Endothelial cell of umbilical vein (primary cell): Measurements from ENCODE around the gene AMOT. TPM values are rescaled to one million over a fixed set of nuclear protein-coding genes. Genes with fewer than 3 reads are reported as not detected.

Source experiments
- BruUV-seq: library from RNA; stranded (reverse); fragments of 400-500 nt; replicated peaks from 2 replicates; lab custom pipeline; 2021; lab: Mats Ljungman, UMichigan
- CTCF ChIA-PET: fragments of 300-600, 350-600 bp; sonication (Branson Sonifier 250); formaldehyde crosslinking; loops from one replicate; lab custom pipeline; 2021; ENCODE audit warnings: antibody characterized with exemption, inconsistent platforms; lab: Charles Lee
- POLR2A ChIA-PET: fragments of 300-600, 350-600 bp; sonication (Branson Sonifier 250); formaldehyde crosslinking; loops from one replicate; lab custom pipeline; 2021; ENCODE audit warnings: antibody characterized with exemption, inconsistent platforms; lab: Charles Lee
- DNase-seq: peaks from one replicate; pipeline ENCODE4 v3.0.0-alpha.2; 2011; ENCODE audit warnings: low read depth, low spot score
- FAIRE-seq: peaks from 2 replicates; lab custom pipeline; 2011; peaks lifted over from hg19 to GRCh38; lab: Jason Lieb, UNC
- H2AFZ ChIP-seq: 2 replicates; pipeline ENCODE4 v1.6.0; 2012; ENCODE audit warnings: low read depth, low read length, control low read depth, inconsistent platforms
- H3K27ac ChIP-seq: 2 replicates; pipeline ENCODE4 v1.5.1; 2011; ENCODE audit warnings: low read depth, mild to moderate bottlenecking, control low read depth, low read length, moderate library complexity; ENCODE audit not compliant: insufficient read depth
- H3K27me3 ChIP-seq, 2 experiments: 2 replicates each; pipeline versions ENCODE4 v1.6.0 to v1.6.1; 2011; ENCODE audit warnings: low read length in 2 of 2, mixed read lengths in 1 of 2; ENCODE audit not compliant: control insufficient read depth in 2 of 2, insufficient read depth in 2 of 2
- H3K36me3 ChIP-seq, 2 experiments: 2 replicates in 1 of 2; 3 replicates in 1 of 2; pipeline ENCODE4 v1.5.1; 2011; ENCODE audit warnings: low read length in 2 of 2, mild to moderate bottlenecking in 1 of 2, moderate library complexity in 1 of 2; ENCODE audit not compliant: control insufficient read depth in 2 of 2, insufficient read depth in 2 of 2; ENCODE audit errors: extremely low read depth in 1 of 2
- H3K4me1 ChIP-seq: 3 replicates; pipeline ENCODE4 v1.5.1; 2011; ENCODE audit warnings: mild to moderate bottlenecking, low read length; ENCODE audit not compliant: control insufficient read depth, insufficient read depth; ENCODE audit errors: extremely low read depth
- H3K4me2 ChIP-seq: 2 replicates; pipeline ENCODE4 v1.6.1; 2011; ENCODE audit warnings: low read length, control low read depth, mixed read lengths; ENCODE audit not compliant: insufficient read depth
- H3K4me3 ChIP-seq, 3 experiments: fragments of 200-600 bp in 1 of 3; sonication (generic), shearing (Covaris generic) in 1 of 3; replicated peaks in 1 of 3; 2 replicates each; pipeline ENCODE4 v1.5.1; 2011 to 2016; ENCODE audit warnings: control low read depth in 3 of 3, low read length in 3 of 3, mild to moderate bottlenecking in 2 of 3, inconsistent platforms in 1 of 3, low read depth in 1 of 3, moderate library complexity in 1 of 3; ENCODE audit not compliant: insufficient read depth in 1 of 3
- H3K79me2 ChIP-seq: 2 replicates; pipeline ENCODE4 v1.6.0; 2012; ENCODE audit warnings: low read length, inconsistent platforms; ENCODE audit not compliant: control insufficient read depth, insufficient read depth
- H3K9ac ChIP-seq: replicated peaks from 2 replicates; pipeline ENCODE3; 2011; ENCODE audit warnings: low read length, control low read depth; ENCODE audit not compliant: insufficient read depth; ENCODE audit errors: extremely low read depth
- H3K9me1 ChIP-seq: replicated peaks from 3 replicates; pipeline ENCODE4 v1.6.0; 2011; ENCODE audit warnings: mild to moderate bottlenecking, low read length; ENCODE audit not compliant: control insufficient read depth, insufficient read depth; ENCODE audit errors: extremely low read depth
- H3K9me3 ChIP-seq: replicated peaks from 2 replicates; pipeline ENCODE4 v1.5.1; 2012; ENCODE audit warnings: low read length, inconsistent platforms; ENCODE audit not compliant: control insufficient read depth, insufficient read depth
- H4K20me1 ChIP-seq: replicated peaks from 2 replicates; pipeline ENCODE3; 2011; ENCODE audit warnings: mild to moderate bottlenecking, low read length; ENCODE audit not compliant: control insufficient read depth, insufficient read depth; ENCODE audit errors: extremely low read depth
- EZH2 ChIP-seq: IDR thresholded peaks from 2 replicates; pipeline ENCODE4 v1.6.1; 2012; ENCODE audit warnings: borderline replicate concordance, low read depth, mild to moderate bottlenecking, moderate library complexity, low read length, inconsistent platforms; ENCODE audit not compliant: severe bottlenecking
- FOS ChIP-seq: IDR thresholded peaks from 2 replicates; pipeline ENCODE4 v1.6.1; 2011; ENCODE audit warnings: mild to moderate bottlenecking, low read length, moderate library complexity, borderline replicate concordance; ENCODE audit not compliant: insufficient read depth
- GATA2 ChIP-seq: IDR thresholded peaks from 2 replicates; pipeline ENCODE4 v1.7.0; 2011; ENCODE audit warnings: low read depth, mild to moderate bottlenecking, moderate library complexity, mixed read lengths, low read length; ENCODE audit not compliant: insufficient read length, insufficient read depth
- JUN ChIP-seq: IDR thresholded peaks from 2 replicates; pipeline ENCODE4 v1.6.1; 2011; ENCODE audit warnings: borderline replicate concordance, low read depth; ENCODE audit not compliant: insufficient read length, insufficient read depth
- MYC ChIP-seq: IDR thresholded peaks from one replicate; pipeline ENCODE4 v1.6.1; 2011; ENCODE audit warnings: mild to moderate bottlenecking, low read depth, low read length
- POLR2A ChIP-seq: IDR thresholded peaks from 2 replicates; pipeline ENCODE4 v1.6.1; 2012; ENCODE audit warnings: low read depth, mild to moderate bottlenecking, control low read depth, low read length
- dilution Hi-C: fragments of 300-500 bp; cut with MboI; formaldehyde crosslinking; loops from one replicate; pipeline ENCODE4 v1.15.0; 2019; ENCODE audit warnings: low sequenced_read_pairs; ENCODE audit not compliant: extremely low pct_ligation_motif_present
- intact Hi-C: fragments of 100-400 bp; cut with micrococcal nuclease; formaldehyde crosslinking; loops from one replicate; pipeline ENCODE4 v1.10.0; 2022
- polyA plus RNA-seq, 4 experiments: library from polyadenylated mRNA; depleted of rRNA in 3 of 4; stranded (reverse) in 3 of 4; unstranded in 1 of 4; fragments of >200 nt; gene quantifications; 2 replicates each; pipeline versions ENCODE4 v1.2.1 to v1.2.3, GENCODE V29; 2011 to 2012; ENCODE audit warnings: missing spikeins in 1 of 4
- total RNA-seq: library from RNA; stranded (reverse); gene quantifications from 2 replicates; pipeline ENCODE4 v1.2.3, GENCODE V29; 2021
- TF ChIP-seq, protein P1 (sequence below), 2 donors: IDR thresholded peaks; 1 replicate in 1 of 2; 2 replicates in 1 of 2; pipeline ENCODE4 v1.5.1; 2011; ENCODE audit warnings: low read length in 2 of 2, mild to moderate bottlenecking in 2 of 2, moderate library complexity in 2 of 2, control low read depth in 1 of 2, inconsistent platforms in 1 of 2, low read depth in 1 of 2; ENCODE audit not compliant: insufficient read depth in 1 of 2; ENCODE audit errors: extremely low read depth in 1 of 2
- TF ChIP-seq, protein P2 (sequence below): IDR thresholded peaks from 2 replicates; pipeline ENCODE4 v1.6.1; 2011; ENCODE audit not compliant: insufficient read depth, insufficient read length

AMOT gene
- total and polyA plus RNA-seq, 2 donors (not counting 3 experiments of a cell fraction or from before 2014, with no cell fraction given) = 0.68 to 3.5 TPM

DNA sequence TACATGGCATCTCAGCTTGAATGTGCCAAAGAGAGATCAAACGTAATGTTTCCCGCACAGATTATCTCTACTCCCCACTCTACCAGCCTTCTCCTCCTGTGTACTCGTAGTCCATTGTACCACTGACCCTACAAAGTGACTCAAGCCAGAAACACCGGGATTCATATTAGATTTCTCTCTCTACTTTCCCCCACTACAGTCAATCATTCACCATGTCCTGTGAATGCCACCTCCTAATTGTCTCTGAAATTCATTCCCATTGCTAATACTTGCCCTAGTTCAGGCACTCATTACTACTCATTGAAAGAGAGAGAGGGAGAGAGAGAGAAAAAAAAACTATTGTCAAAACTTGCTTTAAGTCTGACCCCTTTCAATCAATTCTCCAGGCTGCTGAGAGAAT lies 82.7 kb downstream of the AMOT start:
- H3K4me1 ChIP-seq = no peaks in the 10 kb centered on the region
- no TSS peak for BruUV-seq
- ChIA-PET CTCF (no interaction called here), POLR2A (no interaction called here)
- no peak overlapping the region for H3K9ac ChIP-seq
- intact Hi-C loops = no loop called here
- H3K9me1 ChIP-seq = no peaks in the 10 kb centered on the region
- H3K79me2 ChIP-seq = no peaks in the 10 kb centered on the region
- no peak for DNase-seq
- H3K36me3 ChIP-seq = no peaks in the 10 kb centered on the region
- no peaks in the 10 kb centered on the region for H4K20me1 ChIP-seq
- H3K27me3 ChIP-seq = no peaks in the 10 kb centered on the region
- no peak overlapping the region for H3K4me3 ChIP-seq
- FAIRE-seq = no peak
- TF ChIP-seq EZH2 = no peak
- no peak for TF ChIP-seq MYC
- no peak for TF ChIP-seq FOS
- TF ChIP-seq, protein P1, sequence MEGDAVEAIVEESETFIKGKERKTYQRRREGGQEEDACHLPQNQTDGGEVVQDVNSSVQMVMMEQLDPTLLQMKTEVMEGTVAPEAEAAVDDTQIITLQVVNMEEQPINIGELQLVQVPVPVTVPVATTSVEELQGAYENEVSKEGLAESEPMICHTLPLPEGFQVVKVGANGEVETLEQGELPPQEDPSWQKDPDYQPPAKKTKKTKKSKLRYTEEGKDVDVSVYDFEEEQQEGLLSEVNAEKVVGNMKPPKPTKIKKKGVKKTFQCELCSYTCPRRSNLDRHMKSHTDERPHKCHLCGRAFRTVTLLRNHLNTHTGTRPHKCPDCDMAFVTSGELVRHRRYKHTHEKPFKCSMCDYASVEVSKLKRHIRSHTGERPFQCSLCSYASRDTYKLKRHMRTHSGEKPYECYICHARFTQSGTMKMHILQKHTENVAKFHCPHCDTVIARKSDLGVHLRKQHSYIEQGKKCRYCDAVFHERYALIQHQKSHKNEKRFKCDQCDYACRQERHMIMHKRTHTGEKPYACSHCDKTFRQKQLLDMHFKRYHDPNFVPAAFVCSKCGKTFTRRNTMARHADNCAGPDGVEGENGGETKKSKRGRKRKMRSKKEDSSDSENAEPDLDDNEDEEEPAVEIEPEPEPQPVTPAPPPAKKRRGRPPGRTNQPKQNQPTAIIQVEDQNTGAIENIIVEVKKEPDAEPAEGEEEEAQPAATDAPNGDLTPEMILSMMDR (IDR thresholded peaks at IDR 0.05; ENCODE audit: extremely low read depth in 1 of 2, insufficient read depth in 1 of 2, low read depth in 1 of 2, low read length in 2 of 2) = no peak
- TF ChIP-seq GATA2 = no peak
- TF ChIP-seq, protein P2, sequence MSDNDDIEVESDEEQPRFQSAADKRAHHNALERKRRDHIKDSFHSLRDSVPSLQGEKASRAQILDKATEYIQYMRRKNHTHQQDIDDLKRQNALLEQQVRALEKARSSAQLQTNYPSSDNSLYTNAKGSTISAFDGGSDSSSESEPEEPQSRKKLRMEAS = no peak
- no peak for TF ChIP-seq POLR2A
- TF ChIP-seq JUN = no peak
- no peak overlapping the region for H3K4me2 ChIP-seq
- H3K27ac ChIP-seq = no peak overlapping the region
- H2AFZ ChIP-seq = no peak overlapping the region
- H3K9me3 ChIP-seq = no peaks in the 10 kb centered on the region
- dilution Hi-C loops = no loop called here
